DND-41 (cell line): Measurements from ENCODE around the gene COLGALT1.

ENCODE experiments used
- CTCF ChIP-seq: IDR thresholded peaks from 2 replicates; pipeline ENCODE4 v1.5.1; 2012; ENCODE audit warnings: borderline replicate concordance, low read length, moderate library complexity, mild to moderate bottlenecking; ENCODE audit not compliant: poor library complexity, severe bottlenecking; ENCODE audit errors: extremely low read depth
- EZH2 ChIP-seq: IDR thresholded peaks from 3 replicates; pipeline ENCODE4 v1.6.1; 2012; ENCODE audit warnings: borderline replicate concordance, low read depth, mild to moderate bottlenecking, moderate library complexity, low read length, inconsistent platforms; ENCODE audit not compliant: severe bottlenecking

GRCh38 chr19:17582613-17583012 lies 27.2 kb downstream of the COLGALT1 start:
- TF ChIP-seq EZH2 (no peak), CTCF (peak; percentile 18)
